CD14-positive monocyte (primary cell): ENCODE measurements around the gene DESI2. TPM values are rescaled to one million over a fixed set of nuclear protein-coding genes. Genes with fewer than 3 reads are reported as not detected.
A peak's percentile ranks its signal among the peaks of the same experiment; 100 is the strongest.

Experiments
- DNase-seq, 3 donors: peaks; one replicate each; pipeline ENCODE4 v3.0.0-alpha.2; 2011 to 2022
- H2AFZ ChIP-seq: 2 replicates; pipeline ENCODE4 v1.6.0; 2012; ENCODE audit warnings: mild to moderate bottlenecking, low read depth, low read length, inconsistent platforms; ENCODE audit not compliant: insufficient read depth, poor library complexity, severe bottlenecking
- H3K27ac ChIP-seq, 2 donors: 1 replicate in 1 of 2; 2 replicates in 1 of 2; pipeline ENCODE4 v1.5.1; 2012 to 2013; ENCODE audit warnings: low read length in 2 of 2, control low read depth in 1 of 2, inconsistent platforms in 1 of 2, low read depth in 1 of 2, mild to moderate bottlenecking in 1 of 2
- H3K27me3 ChIP-seq, 2 donors: one replicate each; pipeline versions ENCODE4 v1.6.0 to v1.6.1; 2011 to 2013; ENCODE audit warnings: low read length in 2 of 2; ENCODE audit not compliant: control insufficient read depth in 2 of 2, insufficient read depth in 2 of 2
- H3K36me3 ChIP-seq, 2 donors: replicated peaks in 1 of 2; 1 replicate in 1 of 2; 2 replicates in 1 of 2; pipeline versions ENCODE4 v1.5.1 to v1.6.1; 2012 to 2013; ENCODE audit warnings: low read length in 2 of 2, control low read depth in 1 of 2, inconsistent platforms in 1 of 2, mild to moderate bottlenecking in 1 of 2; ENCODE audit not compliant: insufficient read depth in 2 of 2, control insufficient read depth in 1 of 2
- H3K4me1 ChIP-seq, 2 donors: 1 replicate in 1 of 2; 2 replicates in 1 of 2; pipeline versions ENCODE4 v1.5.1 to v1.6.1; 2012 to 2013; ENCODE audit warnings: low read length in 2 of 2, control low read depth in 1 of 2, inconsistent platforms in 1 of 2, mild to moderate bottlenecking in 1 of 2, moderate library complexity in 1 of 2; ENCODE audit not compliant: insufficient read depth in 2 of 2, control insufficient read depth in 1 of 2
- H3K4me2 ChIP-seq: replicated peaks from 2 replicates; pipeline ENCODE3; 2012; ENCODE audit warnings: low read length, moderate library complexity, mild to moderate bottlenecking; ENCODE audit not compliant: poor library complexity, severe bottlenecking; ENCODE audit errors: extremely low read depth
- H3K4me3 ChIP-seq, 3 experiments: fragments of 200-600 bp in 1 of 3; sonication (generic) in 1 of 3; replicated peaks in 1 of 3; 1 replicate in 2 of 3; 2 replicates in 1 of 3; pipeline ENCODE4 v1.5.1; 2011 to 2013; ENCODE audit warnings: low read length in 3 of 3, mild to moderate bottlenecking in 3 of 3, control low read depth in 2 of 3, low read depth in 2 of 3, inconsistent platforms in 1 of 3, moderate library complexity in 1 of 3
- H3K79me2 ChIP-seq: 2 replicates; pipeline ENCODE4 v1.6.0; 2012; ENCODE audit warnings: mild to moderate bottlenecking, control low read depth, inconsistent platforms, low read length, moderate library complexity; ENCODE audit not compliant: insufficient read depth
- H3K9ac ChIP-seq: 2 replicates; pipeline ENCODE4 v1.6.0; 2017; ENCODE audit warnings: low read length, mild to moderate bottlenecking; ENCODE audit not compliant: insufficient read depth, poor library complexity, severe bottlenecking
- H3K9me3 ChIP-seq, 2 donors: replicated peaks in 1 of 2; 1 replicate in 1 of 2; 2 replicates in 1 of 2; pipeline versions ENCODE4 v1.5.1 to v1.6.1; 2012 to 2013; ENCODE audit warnings: low read length in 2 of 2, control low read depth in 1 of 2; ENCODE audit not compliant: control insufficient read depth in 1 of 2, insufficient read depth in 1 of 2
- H4K20me1 ChIP-seq: 2 replicates; pipeline ENCODE4 v1.6.0; 2012; ENCODE audit warnings: mild to moderate bottlenecking, low read length, control low read depth, moderate library complexity; ENCODE audit not compliant: insufficient read depth
- H3K27ac Mint-ChIP-seq, 7 donors: one replicate each; pipeline ENCODE4 v1.8.0; 2020; ENCODE audit warnings: mild to moderate bottlenecking in 7 of 7, mixed read lengths in 7 of 7, moderate library complexity in 6 of 7, inconsistent platforms in 2 of 7
- H3K27me3 Mint-ChIP-seq, 3 donors: one replicate each; pipeline ENCODE4 v1.8.0; 2021 to 2022; ENCODE audit warnings: low read depth in 3 of 3, mild to moderate bottlenecking in 3 of 3, mixed read lengths in 3 of 3, moderate library complexity in 3 of 3, inconsistent platforms in 1 of 3
- H3K36me3 Mint-ChIP-seq, 2 donors: one replicate each; pipeline ENCODE4 v1.8.0; 2020; ENCODE audit warnings: mixed read lengths in 2 of 2, inconsistent platforms in 1 of 2, mild to moderate bottlenecking in 1 of 2
- H3K4me1 Mint-ChIP-seq: one replicate; pipeline ENCODE4 v1.8.0; 2020; ENCODE audit warnings: mild to moderate bottlenecking, mixed read lengths
- H3K4me3 Mint-ChIP-seq, 2 donors: one replicate each; pipeline ENCODE4 v1.8.0; 2020; ENCODE audit warnings: mild to moderate bottlenecking in 2 of 2, mixed read lengths in 2 of 2, moderate library complexity in 1 of 2
- H3K9me3 Mint-ChIP-seq, 7 donors: one replicate each; pipeline ENCODE4 v1.8.0; 2020 to 2022; ENCODE audit warnings: mixed read lengths in 7 of 7, mild to moderate bottlenecking in 6 of 7, moderate library complexity in 6 of 7, inconsistent platforms in 2 of 7
- WGBS: methylation state at CpG from one replicate; pipeline ENCODE4 v1.1.5; 2013; ENCODE audit warnings: missing lambda C conversion rate; ENCODE audit not compliant: insufficient coverage; 5-methylcytosine and 5-hydroxymethylcytosine counted together
- intact Hi-C, 2 donors: fragments of 100-400 bp; cut with micrococcal nuclease; formaldehyde crosslinking; loops; one replicate each; pipeline versions ENCODE4 v1.15.0 to v1.15.1; 2023
- polyA plus RNA-seq, 3 donors: library from polyadenylated mRNA; depleted of rRNA in 1 of 3; unstranded in 2 of 3; stranded (reverse) in 1 of 3; fragments of 300-500 nt in 2 of 3; fragments of >200 nt in 1 of 3; fragmentation: Illumina TruSeq in 2 of 3; gene quantifications; 1 replicate in 2 of 3; 2 replicates in 1 of 3; pipeline ENCODE4 v1.2.3, GENCODE V29; 2012 to 2021
- TF ChIP-seq, protein P1 (sequence below): fragments of 200-600 bp; IDR thresholded peaks from one replicate; pipeline ENCODE4 v1.8.0; 2022; ENCODE audit warnings: antibody characterized with exemption, mild to moderate bottlenecking

The DESI2 gene
- polyA plus RNA-seq, 3 donors, result 10.5 to 12.0 (median 11.2) TPM

DNA sequence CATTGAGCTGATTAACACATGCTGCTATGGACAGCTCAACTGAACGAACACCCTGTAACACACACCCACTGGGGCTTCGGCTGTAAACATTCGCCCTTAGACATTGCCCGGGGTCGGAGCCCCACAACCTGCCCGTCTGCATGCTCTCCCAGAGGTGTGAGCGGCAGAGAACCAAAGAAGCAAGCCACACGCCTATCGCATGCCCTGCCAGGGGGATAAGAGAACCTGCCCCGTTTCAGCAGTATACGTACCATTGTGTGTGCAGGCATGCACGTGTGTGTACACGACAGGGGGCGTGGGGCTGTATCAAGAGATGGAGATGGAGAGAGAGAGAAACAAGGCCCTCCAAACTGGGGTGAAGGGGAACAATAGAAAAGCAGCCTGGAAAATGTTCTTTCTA is 9.9 kb upstream of the DESI2 start:
- Mint-ChIP-seq H3K27me3 (peaks cover 2 to 9% (median 2%) of the 10 kb centered on the region in 3 donors), H3K36me3 (no peaks in the 10 kb centered on the region), H3K9me3 (peaks cover 0 to 4% (median 0%) of the 10 kb centered on the region in 7 donors), H3K4me1 (no peaks in the 10 kb centered on the region), H3K4me3 (no peak overlapping the region), H3K27ac (peak overlapping the region in 1 of 7 donors; percentile 16)
- H3K4me1 ChIP-seq, result no peaks in the 10 kb centered on the region
- no peaks in the 10 kb centered on the region for H3K36me3 ChIP-seq
- no peak overlapping the region for H3K4me2 ChIP-seq
- H4K20me1 ChIP-seq, result no peaks in the 10 kb centered on the region
- H3K79me2 ChIP-seq, result no peaks in the 10 kb centered on the region
- H2AFZ ChIP-seq, result no peak overlapping the region
- no peaks in the 10 kb centered on the region for H3K27me3 ChIP-seq
- H3K9ac ChIP-seq, result no peak overlapping the region
- TF ChIP-seq, protein P1, sequence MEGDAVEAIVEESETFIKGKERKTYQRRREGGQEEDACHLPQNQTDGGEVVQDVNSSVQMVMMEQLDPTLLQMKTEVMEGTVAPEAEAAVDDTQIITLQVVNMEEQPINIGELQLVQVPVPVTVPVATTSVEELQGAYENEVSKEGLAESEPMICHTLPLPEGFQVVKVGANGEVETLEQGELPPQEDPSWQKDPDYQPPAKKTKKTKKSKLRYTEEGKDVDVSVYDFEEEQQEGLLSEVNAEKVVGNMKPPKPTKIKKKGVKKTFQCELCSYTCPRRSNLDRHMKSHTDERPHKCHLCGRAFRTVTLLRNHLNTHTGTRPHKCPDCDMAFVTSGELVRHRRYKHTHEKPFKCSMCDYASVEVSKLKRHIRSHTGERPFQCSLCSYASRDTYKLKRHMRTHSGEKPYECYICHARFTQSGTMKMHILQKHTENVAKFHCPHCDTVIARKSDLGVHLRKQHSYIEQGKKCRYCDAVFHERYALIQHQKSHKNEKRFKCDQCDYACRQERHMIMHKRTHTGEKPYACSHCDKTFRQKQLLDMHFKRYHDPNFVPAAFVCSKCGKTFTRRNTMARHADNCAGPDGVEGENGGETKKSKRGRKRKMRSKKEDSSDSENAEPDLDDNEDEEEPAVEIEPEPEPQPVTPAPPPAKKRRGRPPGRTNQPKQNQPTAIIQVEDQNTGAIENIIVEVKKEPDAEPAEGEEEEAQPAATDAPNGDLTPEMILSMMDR, result no peak
- no peak overlapping the region for H3K4me3 ChIP-seq
- H3K9me3 ChIP-seq, result no peaks in the 10 kb centered on the region
- 97% methylated on average over 11 of the region's 14 CpGs for WGBS
- no peak overlapping the region for H3K27ac ChIP-seq
- DNase-seq, result no peak
- intact Hi-C loops, result loop anchor here in 1 of 2 donors (10.0 kb wide), 1 partner anchor 588 kb away; the partner anchor contains the start of gene ZBTB18

DNA sequence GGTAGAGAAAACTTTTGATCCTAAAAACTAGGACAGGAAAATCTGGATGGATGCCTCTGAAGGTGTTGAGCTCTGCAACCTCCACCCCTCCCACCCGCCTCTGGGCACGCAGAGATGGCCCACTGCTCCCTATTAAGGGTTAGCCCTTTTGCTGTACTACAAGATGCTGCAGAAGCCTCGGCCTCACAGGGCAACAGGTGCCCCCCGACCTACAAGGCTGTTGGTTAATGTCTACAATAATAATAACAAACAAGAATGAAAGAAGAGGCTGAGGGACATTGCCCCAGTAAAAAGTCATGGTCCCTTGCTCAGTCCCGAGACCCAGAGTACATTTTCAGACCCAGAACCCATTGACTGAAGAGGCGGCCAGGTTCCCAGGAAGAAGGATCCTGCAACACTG is 7.5 kb upstream of the DESI2 start:
- no peak overlapping the region for H2AFZ ChIP-seq
- H3K4me3 Mint-ChIP-seq, result no peak overlapping the region
- no peak overlapping the region for H3K4me2 ChIP-seq
- no peaks in the 10 kb centered on the region for H3K79me2 ChIP-seq
- no peaks in the 10 kb centered on the region for H4K20me1 ChIP-seq
- H3K27ac ChIP-seq, result no peak overlapping the region
- H3K9me3 Mint-ChIP-seq, result peaks cover 0 to 4% (median 0%) of the 10 kb centered on the region in 7 donors
- WGBS, result 93% methylated on average over 3 of the region's 6 CpGs
- intact Hi-C loops, result loop anchor here in 1 of 2 donors (10.0 kb wide), 1 partner anchor 591 kb away; the partner anchor contains the start of gene ZBTB18
- H3K4me3 ChIP-seq, result no peak overlapping the region
- peaks cover 2 to 9% (median 2%) of the 10 kb centered on the region in 3 donors for H3K27me3 Mint-ChIP-seq
- DNase-seq, result no peak
- TF ChIP-seq, protein P1, result no peak
- H3K36me3 Mint-ChIP-seq, result no peaks in the 10 kb centered on the region
- no peaks in the 10 kb centered on the region for H3K27me3 ChIP-seq
- H3K4me1 Mint-ChIP-seq, result no peaks in the 10 kb centered on the region
- H3K9me3 ChIP-seq, result no peaks in the 10 kb centered on the region
- no peaks in the 10 kb centered on the region for H3K4me1 ChIP-seq
- no peaks in the 10 kb centered on the region for H3K36me3 ChIP-seq
- no peak overlapping the region for H3K27ac Mint-ChIP-seq
- H3K9ac ChIP-seq, result no peak overlapping the region
